ENCODE measurements around the gene KCND1.
A peak's percentile ranks its signal among the peaks of the same experiment; 100 is the strongest.

Gene KCND1

GRCh38 chrX:48975041-48975440 is 3.4 kb upstream of the KCND1 start:
- no peak overlapping the region for H3K27ac ChIP-seq
- TF ChIP-seq CTCF (IDR thresholded peaks at IDR 0.05): no peak
- TF ChIP-seq ZFX (IDR thresholded peaks at IDR 0.05; ENCODE audit: borderline replicate concordance): no peak

- no peak for TF ChIP-seq ZFX (IDR thresholded peaks at IDR 0.05; ENCODE audit: borderline replicate concordance)
- no peak for TF ChIP-seq CTCF (IDR thresholded peaks at IDR 0.05)
- H3K27ac ChIP-seq: no peak overlapping the region
These were observed 2.9 kb upstream of the KCND1 start for GRCh38 chrX:48974574-48974973.

- H3K27ac ChIP-seq: no peak overlapping the region
- TF ChIP-seq ZFX (IDR thresholded peaks at IDR 0.05; ENCODE audit: borderline replicate concordance) (no peak), CTCF (IDR thresholded peaks at IDR 0.05) (no peak)
These were observed 2.4 kb upstream of the KCND1 start for GRCh38 chrX:48974033-48974432.

- no peak overlapping the region for H3K27ac ChIP-seq
- TF ChIP-seq CTCF (IDR thresholded peaks at IDR 0.05) (peak; percentile 79), ZFX (IDR thresholded peaks at IDR 0.05; ENCODE audit: borderline replicate concordance) (no peak)
These were observed 848 bp upstream of the KCND1 start for GRCh38 chrX:48972220-48973164.

- H3K27ac ChIP-seq: no peak overlapping the region
- TF ChIP-seq ZFX (IDR thresholded peaks at IDR 0.05; ENCODE audit: borderline replicate concordance) (no peak), CTCF (IDR thresholded peaks at IDR 0.05) (no peak)
These were observed 2.2 kb downstream of the KCND1 start for GRCh38 chrX:48969471-48969870.

- TF ChIP-seq CTCF (IDR thresholded peaks at IDR 0.05) (no peak), ZFX (IDR thresholded peaks at IDR 0.05; ENCODE audit: borderline replicate concordance) (no peak)
- H3K27ac ChIP-seq: no peak overlapping the region
These were observed 3.3 kb downstream of the KCND1 start for GRCh38 chrX:48968377-48968776.

All from 22Rv1 (cell line).